Smooth muscle cell of the brain vasculature (primary cell): Measurements from ENCODE around the gene LILRA5.
"Not testable (repeated sequence)": the region's sequence is repeated elsewhere in the genome, so short reads cannot be mapped to it uniquely, and the experiment has no call there.

Source experiments
- DNase-seq: peaks from one replicate; pipeline ENCODE4 v3.0.0-alpha.2; 2012; ENCODE audit warnings: low read depth, low spot score

The LILRA5 gene

GRCh38 chr19:54312436-54313377, at the start of gene LILRA5:
Gene LILRA5 (minus strand): TSS chr19:54313166. CDS start chr19:54313019, 147 bp downstream.
- DNase-seq, result no peak

- DNase-seq, result not testable (repeated sequence)
Measured at GRCh38 chr19:54361680-54362422, 48.9 kb upstream of the LILRA5 start.

- not testable (repeated sequence) for DNase-seq
Measured at GRCh38 chr19:54359149-54359820, 46.3 kb upstream of the LILRA5 start.

- DNase-seq, result no peak
Measured at GRCh38 chr19:54357381-54357780, 44.4 kb upstream of the LILRA5 start.

GRCh38 chr19:54356444-54357056, 43.6 kb upstream of the LILRA5 start:
- no peak for DNase-seq

GRCh38 chr19:54355675-54356074, 42.7 kb upstream of the LILRA5 start:
- no peak for DNase-seq

GRCh38 chr19:54354761-54355160, 41.8 kb upstream of the LILRA5 start:
- DNase-seq, result no peak

GRCh38 chr19:54352546-54352945, 39.6 kb upstream of the LILRA5 start:
- DNase-seq, result no peak

- no peak for DNase-seq
Measured at GRCh38 chr19:54352041-54352440, 39.1 kb upstream of the LILRA5 start.

- DNase-seq, result no peak
Measured at GRCh38 chr19:54351474-54351873, 38.5 kb upstream of the LILRA5 start.

GRCh38 chr19:54345938-54346386, 33.0 kb upstream of the LILRA5 start:
- DNase-seq, result no peak

GRCh38 chr19:54343868-54344267, 30.9 kb upstream of the LILRA5 start:
- no peak for DNase-seq

GRCh38 chr19:54341295-54341694, 28.3 kb upstream of the LILRA5 start:
- DNase-seq, result no peak

GRCh38 chr19:54339646-54340358, 26.8 kb upstream of the LILRA5 start:
- DNase-seq, result no peak

GRCh38 chr19:54338521-54338920, 25.6 kb upstream of the LILRA5 start:
- no peak for DNase-seq

- DNase-seq, result no peak
Measured at GRCh38 chr19:54337858-54338230, 24.9 kb upstream of the LILRA5 start.

GRCh38 chr19:54336893-54337857, 24.2 kb upstream of the LILRA5 start:
- DNase-seq, result no peak

GRCh38 chr19:54335979-54336892, 23.3 kb upstream of the LILRA5 start:
- no peak for DNase-seq

- no peak for DNase-seq
Measured at GRCh38 chr19:54335164-54335563, 22.2 kb upstream of the LILRA5 start.
